ENCODE measurements around the gene CAMKMT. TPM values are rescaled to one million over a fixed set of nuclear protein-coding genes. Genes with fewer than 3 reads are reported as not detected.

Gene CAMKMT
- total and polyA plus RNA-seq, 2 experiments from 2014 or later: 26.5 to 29.5 TPM

DNA sequence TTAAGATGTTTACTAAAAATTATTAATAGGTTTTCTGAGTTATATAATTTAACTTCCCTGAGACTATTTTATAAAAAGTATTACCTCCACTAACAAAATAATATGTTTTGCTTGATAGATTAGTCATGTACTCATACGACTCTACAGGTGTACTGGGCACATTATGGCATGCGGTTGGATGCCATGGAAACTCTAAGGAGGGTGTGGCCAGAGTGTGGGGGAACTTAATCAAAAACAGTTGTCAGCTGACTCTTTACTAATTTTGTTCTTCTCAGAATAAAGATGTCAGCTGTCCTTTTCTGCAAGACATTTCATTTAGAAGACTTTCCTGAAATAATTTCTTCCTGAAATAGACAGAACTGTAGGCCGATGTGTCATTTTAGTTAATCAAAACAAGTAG lies 351.4 kb downstream of the CAMKMT start (continued):
- no peak for TF ChIP-seq ZNF462 (CRISPR knock-in tag; IDR thresholded peaks at IDR 0.05)
- TF ChIP-seq, protein P1, sequence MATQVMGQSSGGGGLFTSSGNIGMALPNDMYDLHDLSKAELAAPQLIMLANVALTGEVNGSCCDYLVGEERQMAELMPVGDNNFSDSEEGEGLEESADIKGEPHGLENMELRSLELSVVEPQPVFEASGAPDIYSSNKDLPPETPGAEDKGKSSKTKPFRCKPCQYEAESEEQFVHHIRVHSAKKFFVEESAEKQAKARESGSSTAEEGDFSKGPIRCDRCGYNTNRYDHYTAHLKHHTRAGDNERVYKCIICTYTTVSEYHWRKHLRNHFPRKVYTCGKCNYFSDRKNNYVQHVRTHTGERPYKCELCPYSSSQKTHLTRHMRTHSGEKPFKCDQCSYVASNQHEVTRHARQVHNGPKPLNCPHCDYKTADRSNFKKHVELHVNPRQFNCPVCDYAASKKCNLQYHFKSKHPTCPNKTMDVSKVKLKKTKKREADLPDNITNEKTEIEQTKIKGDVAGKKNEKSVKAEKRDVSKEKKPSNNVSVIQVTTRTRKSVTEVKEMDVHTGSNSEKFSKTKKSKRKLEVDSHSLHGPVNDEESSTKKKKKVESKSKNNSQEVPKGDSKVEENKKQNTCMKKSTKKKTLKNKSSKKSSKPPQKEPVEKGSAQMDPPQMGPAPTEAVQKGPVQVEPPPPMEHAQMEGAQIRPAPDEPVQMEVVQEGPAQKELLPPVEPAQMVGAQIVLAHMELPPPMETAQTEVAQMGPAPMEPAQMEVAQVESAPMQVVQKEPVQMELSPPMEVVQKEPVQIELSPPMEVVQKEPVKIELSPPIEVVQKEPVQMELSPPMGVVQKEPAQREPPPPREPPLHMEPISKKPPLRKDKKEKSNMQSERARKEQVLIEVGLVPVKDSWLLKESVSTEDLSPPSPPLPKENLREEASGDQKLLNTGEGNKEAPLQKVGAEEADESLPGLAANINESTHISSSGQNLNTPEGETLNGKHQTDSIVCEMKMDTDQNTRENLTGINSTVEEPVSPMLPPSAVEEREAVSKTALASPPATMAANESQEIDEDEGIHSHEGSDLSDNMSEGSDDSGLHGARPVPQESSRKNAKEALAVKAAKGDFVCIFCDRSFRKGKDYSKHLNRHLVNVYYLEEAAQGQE (IDR thresholded peaks at IDR 0.05; ENCODE audit: unreplicated experiment): no peak

- H3K27me3 ChIP-seq (ENCODE audit: insufficient read depth): no peaks in the 10 kb centered on the region
- Mint-ChIP-seq H3K4me1 (peaks cover 8% of the 10 kb centered on the region; the same call in 2 of the 3 replicates), H3K36me3 (ENCODE audit: low read depth) (no peaks in the 10 kb centered on the region), H3K4me3 (no peak overlapping the region), H3K27ac (no peak overlapping the region), H3K27me3 (ENCODE audit: insufficient read depth, low read depth, poor library complexity) (no peaks in the 10 kb centered on the region), H3K9me3 (no peaks in the 10 kb centered on the region)
- H3K36me3 ChIP-seq (ENCODE audit: insufficient read depth): no peaks in the 10 kb centered on the region
- H3K79me2 ChIP-seq (replicated peaks; ENCODE audit: insufficient read depth): no peaks in the 10 kb centered on the region
- DNase-seq (ENCODE audit: low spot score) (peak; percentile 85), ATAC-seq (peak; percentile 97)
- H3K4me2 ChIP-seq: no peak overlapping the region
- no peak overlapping the region for H2AFZ ChIP-seq
- TF ChIP-seq ZNF331 (CRISPR knock-in tag; IDR thresholded peaks at IDR 0.05; ENCODE audit: low read depth) (no peak), NANOG (IDR thresholded peaks at IDR 0.05; ENCODE audit: borderline replicate concordance) (no peak), JUNB (IDR thresholded peaks at IDR 0.05; ENCODE audit: unreplicated experiment) (no peak)
- TF ChIP-seq, protein P2, sequence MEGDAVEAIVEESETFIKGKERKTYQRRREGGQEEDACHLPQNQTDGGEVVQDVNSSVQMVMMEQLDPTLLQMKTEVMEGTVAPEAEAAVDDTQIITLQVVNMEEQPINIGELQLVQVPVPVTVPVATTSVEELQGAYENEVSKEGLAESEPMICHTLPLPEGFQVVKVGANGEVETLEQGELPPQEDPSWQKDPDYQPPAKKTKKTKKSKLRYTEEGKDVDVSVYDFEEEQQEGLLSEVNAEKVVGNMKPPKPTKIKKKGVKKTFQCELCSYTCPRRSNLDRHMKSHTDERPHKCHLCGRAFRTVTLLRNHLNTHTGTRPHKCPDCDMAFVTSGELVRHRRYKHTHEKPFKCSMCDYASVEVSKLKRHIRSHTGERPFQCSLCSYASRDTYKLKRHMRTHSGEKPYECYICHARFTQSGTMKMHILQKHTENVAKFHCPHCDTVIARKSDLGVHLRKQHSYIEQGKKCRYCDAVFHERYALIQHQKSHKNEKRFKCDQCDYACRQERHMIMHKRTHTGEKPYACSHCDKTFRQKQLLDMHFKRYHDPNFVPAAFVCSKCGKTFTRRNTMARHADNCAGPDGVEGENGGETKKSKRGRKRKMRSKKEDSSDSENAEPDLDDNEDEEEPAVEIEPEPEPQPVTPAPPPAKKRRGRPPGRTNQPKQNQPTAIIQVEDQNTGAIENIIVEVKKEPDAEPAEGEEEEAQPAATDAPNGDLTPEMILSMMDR (conservative IDR thresholded peaks at IDR 0.05; ENCODE audit: low read depth in 2 of 2): peak; percentile 77 to 87
- H4K20me1 ChIP-seq (replicated peaks; ENCODE audit: insufficient read depth): no peaks in the 10 kb centered on the region
- H3K4me1 ChIP-seq (ENCODE audit: insufficient read depth): no peaks in the 10 kb centered on the region
- H3K4me3 ChIP-seq: no peak overlapping the region
- no peaks in the 10 kb centered on the region for H3F3A ChIP-seq (replicated peaks; ENCODE audit: low read depth)
- H3K9me2 ChIP-seq (ENCODE audit: insufficient read depth): no peaks in the 10 kb centered on the region
- H3K27ac ChIP-seq (ENCODE audit: low read depth): no peak overlapping the region
Observed at GRCh38 chr2:44715671-44716081, 353.9 kb downstream of the CAMKMT start.

Data from GM23338 (cell line).